ENCODE data around the gene PSAT1.

GRCh38 chr9:78249542-78249941 lies 47.4 kb upstream of the PSAT1 start:
- TF ChIP-seq RAD21 (IDR thresholded peaks at IDR 0.05; ENCODE audit: low read depth) (no peak), TCF12 (IDR thresholded peaks at IDR 0.05; ENCODE audit: low read depth) (no peak), EGR1 (IDR thresholded peaks at IDR 0.05) (no peak), MAX (IDR thresholded peaks at IDR 0.05) (no peak), YY1 (IDR thresholded peaks at IDR 0.05; ENCODE audit: low read depth) (no peak), ZBTB7A (IDR thresholded peaks at IDR 0.05; ENCODE audit: low read depth) (no peak), FOXM1 (IDR thresholded peaks at IDR 0.05; ENCODE audit: borderline replicate concordance, low read depth) (no peak), CREB1 (IDR thresholded peaks at IDR 0.05; ENCODE audit: low read depth) (no peak), EP300 (IDR thresholded peaks at IDR 0.05; ENCODE audit: borderline replicate concordance) (no peak), TAF1 (IDR thresholded peaks at IDR 0.05; ENCODE audit: low read depth) (no peak), USF1 (IDR thresholded peaks at IDR 0.05) (no peak)
- TF ChIP-seq, protein P1, sequence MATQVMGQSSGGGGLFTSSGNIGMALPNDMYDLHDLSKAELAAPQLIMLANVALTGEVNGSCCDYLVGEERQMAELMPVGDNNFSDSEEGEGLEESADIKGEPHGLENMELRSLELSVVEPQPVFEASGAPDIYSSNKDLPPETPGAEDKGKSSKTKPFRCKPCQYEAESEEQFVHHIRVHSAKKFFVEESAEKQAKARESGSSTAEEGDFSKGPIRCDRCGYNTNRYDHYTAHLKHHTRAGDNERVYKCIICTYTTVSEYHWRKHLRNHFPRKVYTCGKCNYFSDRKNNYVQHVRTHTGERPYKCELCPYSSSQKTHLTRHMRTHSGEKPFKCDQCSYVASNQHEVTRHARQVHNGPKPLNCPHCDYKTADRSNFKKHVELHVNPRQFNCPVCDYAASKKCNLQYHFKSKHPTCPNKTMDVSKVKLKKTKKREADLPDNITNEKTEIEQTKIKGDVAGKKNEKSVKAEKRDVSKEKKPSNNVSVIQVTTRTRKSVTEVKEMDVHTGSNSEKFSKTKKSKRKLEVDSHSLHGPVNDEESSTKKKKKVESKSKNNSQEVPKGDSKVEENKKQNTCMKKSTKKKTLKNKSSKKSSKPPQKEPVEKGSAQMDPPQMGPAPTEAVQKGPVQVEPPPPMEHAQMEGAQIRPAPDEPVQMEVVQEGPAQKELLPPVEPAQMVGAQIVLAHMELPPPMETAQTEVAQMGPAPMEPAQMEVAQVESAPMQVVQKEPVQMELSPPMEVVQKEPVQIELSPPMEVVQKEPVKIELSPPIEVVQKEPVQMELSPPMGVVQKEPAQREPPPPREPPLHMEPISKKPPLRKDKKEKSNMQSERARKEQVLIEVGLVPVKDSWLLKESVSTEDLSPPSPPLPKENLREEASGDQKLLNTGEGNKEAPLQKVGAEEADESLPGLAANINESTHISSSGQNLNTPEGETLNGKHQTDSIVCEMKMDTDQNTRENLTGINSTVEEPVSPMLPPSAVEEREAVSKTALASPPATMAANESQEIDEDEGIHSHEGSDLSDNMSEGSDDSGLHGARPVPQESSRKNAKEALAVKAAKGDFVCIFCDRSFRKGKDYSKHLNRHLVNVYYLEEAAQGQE (IDR thresholded peaks at IDR 0.05; ENCODE audit: low read depth), result no peak

All from Ishikawa (cell line).